Thyroid gland (tissue), 4 donors: Measurements from ENCODE around the gene AJAP1.

Experiments
- POLR2A ChIP-seq, 2 donors: fragments of 450-650 bp; IDR thresholded peaks; one replicate each; pipeline ENCODE4 v1.6.1; 2017; ENCODE audit warnings: antibody characterized with exemption in 2 of 2, mild to moderate bottlenecking in 2 of 2, moderate library complexity in 1 of 2
- TF ChIP-seq, protein P1 (sequence below), 6 experiments: fragments of 200-600 bp in 3 of 6; fragments of 450-650 bp in 3 of 6; sonication (generic) in 3 of 6; IDR thresholded peaks; one replicate each; pipeline ENCODE4 v1.5.1; 2016 to 2019; ENCODE audit warnings: antibody characterized with exemption in 6 of 6, mild to moderate bottlenecking in 2 of 6, inconsistent platforms in 1 of 6, moderate library complexity in 1 of 6

DNA sequence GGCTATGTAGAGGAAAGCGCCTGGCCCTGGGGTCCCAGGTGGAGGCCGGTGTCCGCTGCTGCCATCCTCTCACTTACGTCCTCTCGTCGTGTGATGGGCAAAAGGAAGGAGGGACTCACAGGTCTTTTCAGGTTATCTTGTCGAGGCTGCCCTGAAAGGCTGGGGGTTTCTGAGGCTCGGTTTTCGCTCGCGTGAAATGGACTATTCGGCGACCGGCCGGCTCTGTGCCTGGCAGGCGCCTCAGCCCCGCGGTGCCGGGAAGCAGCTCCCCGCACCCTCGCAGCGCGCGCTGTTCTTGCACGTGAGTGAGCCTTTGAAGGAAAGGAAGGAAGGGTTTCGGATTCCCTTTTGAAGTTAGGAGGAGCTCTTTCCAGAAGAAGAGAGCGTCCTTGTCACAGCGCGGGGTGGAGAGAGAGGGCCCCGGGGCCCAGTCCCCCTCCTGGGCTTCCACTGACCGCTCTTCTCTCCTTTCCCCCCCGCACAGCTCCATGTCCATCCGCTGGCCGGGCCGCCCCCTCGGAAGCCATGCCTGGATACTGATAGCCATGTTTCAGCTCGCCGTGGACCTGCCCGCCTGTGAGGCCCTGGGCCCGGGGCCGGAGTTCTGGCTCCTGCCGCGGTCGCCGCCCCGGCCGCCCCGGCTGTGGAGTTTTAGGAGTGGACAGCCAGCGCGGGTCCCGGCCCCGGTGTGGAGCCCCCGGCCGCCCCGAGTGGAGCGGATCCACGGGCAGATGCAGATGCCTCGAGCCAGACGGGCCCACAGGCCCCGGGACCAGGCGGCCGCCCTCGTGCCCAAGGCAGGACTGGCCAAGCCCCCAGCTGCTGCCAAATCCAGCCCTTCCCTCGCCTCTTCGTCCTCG lies 57.2 kb downstream of the AJAP1 start:
- TF ChIP-seq POLR2A (IDR thresholded peaks at IDR 0.05) = no peak
- TF ChIP-seq, protein P1, sequence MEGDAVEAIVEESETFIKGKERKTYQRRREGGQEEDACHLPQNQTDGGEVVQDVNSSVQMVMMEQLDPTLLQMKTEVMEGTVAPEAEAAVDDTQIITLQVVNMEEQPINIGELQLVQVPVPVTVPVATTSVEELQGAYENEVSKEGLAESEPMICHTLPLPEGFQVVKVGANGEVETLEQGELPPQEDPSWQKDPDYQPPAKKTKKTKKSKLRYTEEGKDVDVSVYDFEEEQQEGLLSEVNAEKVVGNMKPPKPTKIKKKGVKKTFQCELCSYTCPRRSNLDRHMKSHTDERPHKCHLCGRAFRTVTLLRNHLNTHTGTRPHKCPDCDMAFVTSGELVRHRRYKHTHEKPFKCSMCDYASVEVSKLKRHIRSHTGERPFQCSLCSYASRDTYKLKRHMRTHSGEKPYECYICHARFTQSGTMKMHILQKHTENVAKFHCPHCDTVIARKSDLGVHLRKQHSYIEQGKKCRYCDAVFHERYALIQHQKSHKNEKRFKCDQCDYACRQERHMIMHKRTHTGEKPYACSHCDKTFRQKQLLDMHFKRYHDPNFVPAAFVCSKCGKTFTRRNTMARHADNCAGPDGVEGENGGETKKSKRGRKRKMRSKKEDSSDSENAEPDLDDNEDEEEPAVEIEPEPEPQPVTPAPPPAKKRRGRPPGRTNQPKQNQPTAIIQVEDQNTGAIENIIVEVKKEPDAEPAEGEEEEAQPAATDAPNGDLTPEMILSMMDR (IDR thresholded peaks at IDR 0.05) = no peak
